ENCODE data around the gene KMO. TPM values are rescaled to one million over a fixed set of nuclear protein-coding genes. Genes with fewer than 3 reads are reported as not detected.
A peak's percentile ranks its signal among the peaks of the same experiment; 100 is the strongest.

The KMO gene
- total and polyA plus RNA-seq, 2 donors (not counting 3 experiments of a cell fraction or from before 2014, with no cell fraction given), result not detected

DNA sequence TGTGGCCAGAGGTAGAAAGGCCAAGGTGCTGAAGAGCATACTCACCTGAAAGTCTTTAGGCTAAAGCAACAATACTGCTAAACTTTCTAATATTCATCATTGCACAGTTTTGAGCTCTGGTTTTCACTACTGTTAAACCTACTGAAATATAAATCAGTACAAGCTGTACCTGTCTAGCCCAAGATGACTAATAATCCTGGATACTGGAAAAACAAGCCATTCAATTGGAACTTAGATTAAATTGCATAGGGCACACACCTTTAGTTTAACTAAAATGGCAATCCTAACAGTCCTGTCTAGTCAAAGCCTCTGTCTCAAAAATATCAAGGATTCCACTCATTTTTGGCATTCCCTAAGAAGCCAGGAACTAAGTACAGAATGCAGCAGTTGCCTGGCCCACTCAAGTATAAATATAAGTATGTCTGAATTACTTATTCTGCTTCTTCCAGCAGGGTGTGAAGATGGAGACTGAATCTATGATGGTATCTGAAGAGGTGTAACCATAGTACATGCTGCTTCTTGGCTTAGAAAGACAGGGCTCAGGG is 104.9 kb downstream of the KMO start:
- no peak for TF ChIP-seq EZH2 (IDR thresholded peaks at IDR 0.05; ENCODE audit: borderline replicate concordance, low read depth, low read length, severe bottlenecking)
- TF ChIP-seq GATA2 (IDR thresholded peaks at IDR 0.05; ENCODE audit: insufficient read depth, insufficient read length, low read depth, low read length), result no peak
- no peak for TF ChIP-seq JUN (IDR thresholded peaks at IDR 0.05; ENCODE audit: borderline replicate concordance, insufficient read depth, insufficient read length, low read depth)
- TF ChIP-seq, protein P1, sequence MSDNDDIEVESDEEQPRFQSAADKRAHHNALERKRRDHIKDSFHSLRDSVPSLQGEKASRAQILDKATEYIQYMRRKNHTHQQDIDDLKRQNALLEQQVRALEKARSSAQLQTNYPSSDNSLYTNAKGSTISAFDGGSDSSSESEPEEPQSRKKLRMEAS (IDR thresholded peaks at IDR 0.05; ENCODE audit: insufficient read depth, insufficient read length), result no peak
- no peak for TF ChIP-seq POLR2AphosphoS5 (IDR thresholded peaks at IDR 0.05; ENCODE audit: insufficient read depth, low read depth, low read length)
- TF ChIP-seq, protein P2, sequence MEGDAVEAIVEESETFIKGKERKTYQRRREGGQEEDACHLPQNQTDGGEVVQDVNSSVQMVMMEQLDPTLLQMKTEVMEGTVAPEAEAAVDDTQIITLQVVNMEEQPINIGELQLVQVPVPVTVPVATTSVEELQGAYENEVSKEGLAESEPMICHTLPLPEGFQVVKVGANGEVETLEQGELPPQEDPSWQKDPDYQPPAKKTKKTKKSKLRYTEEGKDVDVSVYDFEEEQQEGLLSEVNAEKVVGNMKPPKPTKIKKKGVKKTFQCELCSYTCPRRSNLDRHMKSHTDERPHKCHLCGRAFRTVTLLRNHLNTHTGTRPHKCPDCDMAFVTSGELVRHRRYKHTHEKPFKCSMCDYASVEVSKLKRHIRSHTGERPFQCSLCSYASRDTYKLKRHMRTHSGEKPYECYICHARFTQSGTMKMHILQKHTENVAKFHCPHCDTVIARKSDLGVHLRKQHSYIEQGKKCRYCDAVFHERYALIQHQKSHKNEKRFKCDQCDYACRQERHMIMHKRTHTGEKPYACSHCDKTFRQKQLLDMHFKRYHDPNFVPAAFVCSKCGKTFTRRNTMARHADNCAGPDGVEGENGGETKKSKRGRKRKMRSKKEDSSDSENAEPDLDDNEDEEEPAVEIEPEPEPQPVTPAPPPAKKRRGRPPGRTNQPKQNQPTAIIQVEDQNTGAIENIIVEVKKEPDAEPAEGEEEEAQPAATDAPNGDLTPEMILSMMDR (IDR thresholded peaks at IDR 0.05; ENCODE audit: extremely low read depth in 1 of 2, insufficient read depth in 1 of 2, low read depth in 1 of 2, low read length in 2 of 2), result no peak
- TF ChIP-seq POLR2A (IDR thresholded peaks at IDR 0.05; ENCODE audit: low read depth, low read length), result no peak
- TF ChIP-seq MYC (IDR thresholded peaks at IDR 0.05; ENCODE audit: low read depth, low read length), result no peak
- TF ChIP-seq FOS (IDR thresholded peaks at IDR 0.05; ENCODE audit: borderline replicate concordance, insufficient read depth, low read length), result no peak
- peaks cover 4% of the 10 kb centered on the region for H4K20me1 ChIP-seq (replicated peaks; ENCODE audit: control insufficient read depth, extremely low read depth, insufficient read depth, low read length)
- POLR2A ChIA-PET, result no interaction called here
- H3K9me3 ChIP-seq (replicated peaks; ENCODE audit: control insufficient read depth, insufficient read depth, low read length), result no peaks in the 10 kb centered on the region
- dilution Hi-C loops (cut with MboI; ENCODE audit: extremely low pct_ligation_motif_present, low sequenced_read_pairs) (no loop called here), intact Hi-C loops (cut with micrococcal nuclease) (loop anchor here (10.0 kb wide), 1 partner anchor 282 kb away; the partner anchor contains the start of gene RGS7)
- peak overlapping the region; percentile 77 for H3K4me2 ChIP-seq (ENCODE audit: insufficient read depth, low read length)
- no peaks in the 10 kb centered on the region for H3K27me3 ChIP-seq (ENCODE audit: control insufficient read depth in 2 of 2, insufficient read depth in 2 of 2, low read length in 2 of 2)
- CTCF ChIA-PET, result interaction anchor here (1.3 to 3.1 kb wide), 3 partner anchors 10 to 26 kb away, joined by 3 to 15 read pairs (median 12); no protein-coding TSS in a partner anchor
- H3K4me1 ChIP-seq (ENCODE audit: control insufficient read depth, extremely low read depth, insufficient read depth, low read length), result peaks cover 33% of the 10 kb centered on the region
- H3K9ac ChIP-seq (replicated peaks; ENCODE audit: extremely low read depth, insufficient read depth, low read length), result no peak overlapping the region
- peaks cover 58% of the 10 kb centered on the region for H3K79me2 ChIP-seq (ENCODE audit: control insufficient read depth, insufficient read depth, low read length)
- FAIRE-seq (no peak), DNase-seq (ENCODE audit: low read depth, low spot score) (no peak)
- no peak overlapping the region for H2AFZ ChIP-seq (ENCODE audit: low read depth, low read length)
- peaks cover 2 to 5% of the 10 kb centered on the region in 2 experiments for H3K36me3 ChIP-seq (ENCODE audit: control insufficient read depth in 2 of 2, extremely low read depth in 1 of 2, insufficient read depth in 2 of 2, low read length in 2 of 2)
- no peak overlapping the region for H3K27ac ChIP-seq (ENCODE audit: insufficient read depth, low read depth, low read length)
- no peaks in the 10 kb centered on the region for H3K9me1 ChIP-seq (replicated peaks; ENCODE audit: control insufficient read depth, extremely low read depth, insufficient read depth, low read length)
- H3K4me3 ChIP-seq (replicated peaks in 1 of 3; ENCODE audit: insufficient read depth in 1 of 3, low read depth in 1 of 3, low read length in 3 of 3), result no peak overlapping the region
- BruUV-seq (replicated peaks), result no TSS peak

Measured in endothelial cell of umbilical vein (primary cell).